BE2C (cell line): ENCODE measurements around the gene APOL1.
"Not testable (repeated sequence)": the region's sequence is repeated elsewhere in the genome, so short reads cannot be mapped to it uniquely, and the experiment has no call there.

ENCODE experiments used
- DNase-seq: peaks from one replicate; pipeline ENCODE4 v3.0.0-alpha.2; 2020
- H3K27me3 ChIP-seq: fragments of 250-450 bp; sonication (Bioruptor Pico); 2 replicates; pipeline ENCODE4 v1.5.1; 2020; ENCODE audit warnings: mild to moderate bottlenecking
- H3K36me3 ChIP-seq: fragments of 250-450 bp; sonication (Bioruptor Pico); 2 replicates; pipeline ENCODE4 v1.5.1; 2020; ENCODE audit warnings: mild to moderate bottlenecking
- H3K4me1 ChIP-seq: fragments of 250-450 bp; sonication (Bioruptor Pico); 2 replicates; pipeline ENCODE4 v1.5.1; 2020
- H3K4me3 ChIP-seq: 2 replicates; pipeline ENCODE4 v1.5.1; 2011; ENCODE audit warnings: low read depth, low read length
- H3K9me3 ChIP-seq: fragments of 250-450 bp; sonication (Bioruptor Pico); 2 replicates; pipeline ENCODE4 v1.5.1; 2020
- TF ChIP-seq, protein P1 (sequence below): IDR thresholded peaks from 2 replicates; pipeline ENCODE4 v1.5.1; 2012; ENCODE audit warnings: mild to moderate bottlenecking, low read depth, low read length

APOL1 gene

DNA sequence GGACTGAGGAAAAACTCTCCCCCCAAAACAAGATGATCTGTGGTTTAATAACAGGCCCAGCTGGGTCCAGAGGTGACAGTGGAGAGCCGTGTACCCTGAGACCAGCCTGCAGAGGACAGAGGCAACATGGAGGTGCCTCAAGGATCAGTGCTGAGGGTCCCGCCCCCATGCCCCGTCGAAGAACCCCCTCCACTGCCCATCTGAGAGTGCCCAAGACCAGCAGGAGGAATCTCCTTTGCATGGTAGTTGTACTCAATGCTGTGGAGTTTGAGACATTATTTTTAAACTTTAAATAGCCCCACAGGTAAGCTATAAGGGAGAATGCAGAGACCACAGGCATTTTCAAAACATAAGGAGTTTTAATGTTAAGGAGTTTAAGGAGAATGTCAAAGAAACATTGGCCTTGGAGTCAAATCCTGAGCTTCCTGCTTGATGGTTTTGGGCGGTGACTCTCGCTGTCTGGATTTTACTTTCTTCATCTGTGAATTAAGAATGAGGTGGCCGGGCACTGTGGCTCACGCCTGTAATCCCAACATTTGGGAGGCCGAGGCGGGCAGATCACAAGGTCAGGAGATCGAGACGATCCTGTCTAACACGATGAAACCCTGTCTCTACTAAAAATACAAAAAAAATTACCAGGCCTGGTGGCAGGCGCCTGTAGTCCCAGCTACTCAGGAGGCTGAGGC, 6.8 kb downstream of the APOL1 start:
- Histone ChIP-seq H3K4me1 (peaks cover 3% of the 10 kb centered on the region), H3K36me3 (no peaks in the 10 kb centered on the region)

DNA sequence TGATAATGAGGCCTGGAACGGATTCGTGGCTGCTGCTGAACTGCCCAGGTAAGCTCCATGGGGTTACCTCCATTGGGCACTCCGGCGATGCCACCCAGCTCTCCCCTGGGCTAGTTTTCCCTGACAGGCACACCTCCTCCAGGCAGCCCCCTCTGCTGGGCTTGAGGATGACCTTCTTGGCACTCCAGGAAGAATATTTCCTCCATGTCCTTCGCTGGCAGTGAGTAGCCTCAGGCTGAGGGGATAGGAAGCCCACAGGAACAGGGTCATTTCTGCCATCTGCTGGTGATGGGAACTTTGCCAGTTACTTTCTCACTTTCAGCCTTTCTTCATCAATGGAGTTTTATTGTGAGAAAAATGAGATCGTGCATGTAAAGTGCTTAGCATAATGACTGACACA, 8.7 kb downstream of the APOL1 start:
- TF ChIP-seq, protein P1, sequence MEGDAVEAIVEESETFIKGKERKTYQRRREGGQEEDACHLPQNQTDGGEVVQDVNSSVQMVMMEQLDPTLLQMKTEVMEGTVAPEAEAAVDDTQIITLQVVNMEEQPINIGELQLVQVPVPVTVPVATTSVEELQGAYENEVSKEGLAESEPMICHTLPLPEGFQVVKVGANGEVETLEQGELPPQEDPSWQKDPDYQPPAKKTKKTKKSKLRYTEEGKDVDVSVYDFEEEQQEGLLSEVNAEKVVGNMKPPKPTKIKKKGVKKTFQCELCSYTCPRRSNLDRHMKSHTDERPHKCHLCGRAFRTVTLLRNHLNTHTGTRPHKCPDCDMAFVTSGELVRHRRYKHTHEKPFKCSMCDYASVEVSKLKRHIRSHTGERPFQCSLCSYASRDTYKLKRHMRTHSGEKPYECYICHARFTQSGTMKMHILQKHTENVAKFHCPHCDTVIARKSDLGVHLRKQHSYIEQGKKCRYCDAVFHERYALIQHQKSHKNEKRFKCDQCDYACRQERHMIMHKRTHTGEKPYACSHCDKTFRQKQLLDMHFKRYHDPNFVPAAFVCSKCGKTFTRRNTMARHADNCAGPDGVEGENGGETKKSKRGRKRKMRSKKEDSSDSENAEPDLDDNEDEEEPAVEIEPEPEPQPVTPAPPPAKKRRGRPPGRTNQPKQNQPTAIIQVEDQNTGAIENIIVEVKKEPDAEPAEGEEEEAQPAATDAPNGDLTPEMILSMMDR = peak; percentile 45
- H3K27me3 ChIP-seq, H3K36me3 ChIP-seq, H3K4me3 ChIP-seq, H3K9me3 ChIP-seq, DNase-seq, H3K4me1 ChIP-seq: not testable (repeated sequence)

More for the DNA sequence above, 6.8 kb downstream of the APOL1 start:
- H3K4me3 ChIP-seq = no peak overlapping the region
- H3K27me3 ChIP-seq = no peaks in the 10 kb centered on the region
- TF ChIP-seq, protein P1 = no peak
- no peak for DNase-seq
- H3K9me3 ChIP-seq = no peaks in the 10 kb centered on the region

DNA sequence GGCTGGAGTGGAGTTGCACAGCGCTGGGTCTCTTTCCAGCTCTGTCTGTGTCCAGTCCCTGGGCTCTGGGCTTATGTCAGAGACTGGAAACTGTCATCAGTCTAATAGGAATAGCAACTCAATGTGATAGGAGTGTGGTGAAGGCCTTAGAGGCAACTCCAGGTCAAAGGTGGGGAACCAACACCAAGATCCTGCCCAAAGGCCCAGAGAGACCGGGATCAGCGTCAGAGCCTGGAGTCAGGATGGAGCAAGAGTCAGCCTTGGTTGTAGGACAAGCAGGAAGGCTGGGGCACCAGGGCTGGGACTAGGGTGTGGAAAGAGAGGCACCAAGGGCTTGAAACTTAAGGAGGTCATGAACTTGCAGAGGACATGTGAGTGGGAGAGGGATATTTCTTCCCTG, 9.4 kb downstream of the APOL1 start:
- H3K27me3 ChIP-seq, H3K4me1 ChIP-seq, DNase-seq, H3K36me3 ChIP-seq, H3K4me3 ChIP-seq, H3K9me3 ChIP-seq: not testable (repeated sequence)

DNA sequence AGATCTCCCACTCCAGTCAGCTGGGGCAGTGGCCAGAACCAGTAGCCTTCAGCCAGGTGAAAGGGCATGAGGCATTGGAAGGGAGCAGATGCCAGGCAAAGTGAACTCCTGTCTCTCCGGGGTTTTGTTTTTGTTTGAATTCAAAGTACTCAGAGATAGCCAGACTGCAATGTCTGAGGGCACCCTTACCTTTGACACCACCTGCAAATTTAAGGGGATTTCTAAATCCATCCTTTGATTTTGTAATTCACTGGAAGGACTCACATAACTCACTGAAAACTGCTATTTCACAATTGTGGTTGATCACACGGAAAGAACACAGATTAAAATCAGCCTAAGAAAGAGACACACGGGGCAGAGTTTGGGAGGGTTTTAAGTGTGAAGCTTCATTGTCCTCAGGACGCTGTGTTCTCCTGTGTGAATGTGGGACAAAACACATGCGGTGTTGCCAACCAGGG, 10.3 kb downstream of the APOL1 start:
- not testable (repeated sequence) for H3K9me3 ChIP-seq, DNase-seq, H3K4me1 ChIP-seq, H3K4me3 ChIP-seq, H3K27me3 ChIP-seq, H3K36me3 ChIP-seq

DNA sequence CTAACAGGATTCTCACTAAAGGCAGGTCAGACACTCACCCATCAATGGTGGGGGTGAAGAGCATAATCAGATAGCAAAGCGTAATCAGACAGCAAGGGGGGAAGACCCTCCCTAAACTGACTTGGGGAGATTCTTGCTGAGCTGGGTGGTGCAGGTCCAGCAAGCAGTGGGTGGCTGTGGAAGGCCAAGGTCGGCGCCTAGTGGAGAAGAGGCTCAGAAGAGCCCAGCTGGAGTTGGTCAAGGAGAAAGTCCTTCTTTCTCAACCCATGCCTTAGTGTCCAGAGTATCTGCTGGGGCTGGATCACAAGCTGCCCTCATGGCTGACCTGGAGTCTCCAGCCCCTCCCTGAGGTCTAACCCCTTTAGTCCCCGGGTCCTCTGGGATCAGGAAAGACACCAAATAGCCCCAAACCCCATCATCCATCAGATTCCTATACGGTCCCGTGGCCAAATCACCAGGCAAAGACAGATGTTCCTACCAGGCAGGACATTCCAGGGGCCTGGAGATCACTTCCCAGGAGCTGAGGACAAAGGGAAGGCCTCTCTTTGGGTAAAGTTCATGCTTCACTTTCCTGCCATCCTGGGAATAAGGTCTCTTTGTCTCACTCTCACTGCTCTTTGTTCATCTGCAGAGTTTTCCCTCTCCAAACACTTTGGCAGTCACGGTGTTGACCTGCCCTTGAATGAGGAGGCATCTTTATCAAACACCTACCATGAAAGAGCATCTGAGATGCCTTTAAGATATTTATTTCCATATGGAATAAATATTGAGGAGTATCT, 11.1 kb downstream of the APOL1 start:
- not testable (repeated sequence) for DNase-seq, H3K4me3 ChIP-seq, H3K27me3 ChIP-seq, H3K36me3 ChIP-seq, H3K9me3 ChIP-seq, H3K4me1 ChIP-seq

DNA sequence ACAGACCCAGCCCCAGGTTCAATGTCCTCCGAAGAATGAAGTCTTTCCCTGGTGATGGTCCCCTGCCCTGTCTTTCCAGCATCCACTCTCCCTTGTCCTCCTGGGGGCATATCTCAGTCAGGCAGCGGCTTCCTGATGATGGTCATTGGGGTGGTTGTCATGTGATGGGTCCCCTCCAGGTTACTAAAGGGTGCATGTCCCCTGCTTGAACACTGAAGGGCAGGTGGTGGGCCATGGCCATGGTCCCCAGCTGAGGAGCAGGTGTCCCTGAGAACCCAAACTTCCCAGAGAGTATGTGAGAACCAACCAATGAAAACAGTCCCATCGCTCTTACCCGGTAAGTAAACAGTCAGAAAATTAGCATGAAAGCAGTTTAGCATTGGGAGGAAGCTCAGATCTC, 14.1 kb downstream of the APOL1 start:
- no peak for DNase-seq
- TF ChIP-seq, protein P1 = no peak

DNA sequence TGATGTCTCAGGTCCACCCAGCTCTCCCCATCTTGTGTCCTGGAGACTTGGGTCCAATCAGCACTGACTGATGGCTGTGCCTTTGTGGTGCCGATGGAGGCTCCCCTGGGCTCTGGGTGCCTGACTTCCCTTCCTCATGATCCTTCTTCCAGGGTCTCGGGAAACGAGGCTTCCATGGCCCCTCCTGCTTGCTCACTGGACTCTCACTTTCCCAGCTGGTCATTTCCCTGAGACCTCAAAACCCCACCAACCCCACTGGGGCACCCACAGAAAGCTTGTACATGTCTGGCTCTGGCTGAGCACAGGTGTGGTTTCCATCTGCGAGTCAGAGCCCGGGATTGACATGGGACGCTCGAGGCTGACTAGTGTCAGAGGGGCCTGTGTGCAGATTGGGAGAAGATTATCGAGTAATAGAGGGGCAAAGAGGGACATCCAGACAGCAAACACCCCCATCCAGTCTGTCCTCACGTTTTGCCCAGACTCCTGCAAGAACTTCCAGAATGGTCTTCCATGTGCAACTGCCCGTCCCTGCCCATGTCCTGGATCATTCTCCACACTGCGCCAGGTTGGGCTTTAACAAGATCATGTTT, 15.1 kb downstream of the APOL1 start:
- no peaks in the 10 kb centered on the region for H3K36me3 ChIP-seq
- no peaks in the 10 kb centered on the region for H3K27me3 ChIP-seq
- H3K4me1 ChIP-seq = no peaks in the 10 kb centered on the region
- no peak for DNase-seq
- TF ChIP-seq, protein P1 = no peak
- H3K4me3 ChIP-seq = no peak overlapping the region
- no peaks in the 10 kb centered on the region for H3K9me3 ChIP-seq

More for the DNA sequence above, 14.1 kb downstream of the APOL1 start:
- Histone ChIP-seq H3K4me3 (no peak overlapping the region), H3K36me3 (no peaks in the 10 kb centered on the region), H3K9me3 (no peaks in the 10 kb centered on the region), H3K27me3 (no peaks in the 10 kb centered on the region), H3K4me1 (no peaks in the 10 kb centered on the region)

DNA sequence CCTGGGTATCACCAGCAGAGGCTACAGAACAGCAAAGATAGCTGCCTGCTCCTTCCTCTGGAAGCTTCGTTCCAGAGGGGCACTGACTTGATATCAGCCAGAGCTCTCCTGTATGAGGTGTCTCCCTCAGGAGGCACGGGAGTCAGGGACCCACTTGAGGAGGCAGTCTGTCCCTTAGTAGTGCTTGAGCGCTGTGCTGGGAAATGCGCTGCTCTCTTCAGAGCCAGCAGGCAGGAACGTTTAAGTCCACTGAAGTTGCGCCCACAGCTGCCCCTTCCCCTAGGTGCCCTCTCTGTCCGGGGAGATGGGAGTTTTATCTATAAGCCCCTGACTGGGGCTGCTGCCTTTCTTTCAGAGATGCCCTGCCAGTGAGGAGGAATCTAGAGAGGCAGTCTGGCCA, 18.3 kb downstream of the APOL1 start:
- not testable (repeated sequence) for H3K4me1 ChIP-seq, H3K4me3 ChIP-seq, DNase-seq

DNA sequence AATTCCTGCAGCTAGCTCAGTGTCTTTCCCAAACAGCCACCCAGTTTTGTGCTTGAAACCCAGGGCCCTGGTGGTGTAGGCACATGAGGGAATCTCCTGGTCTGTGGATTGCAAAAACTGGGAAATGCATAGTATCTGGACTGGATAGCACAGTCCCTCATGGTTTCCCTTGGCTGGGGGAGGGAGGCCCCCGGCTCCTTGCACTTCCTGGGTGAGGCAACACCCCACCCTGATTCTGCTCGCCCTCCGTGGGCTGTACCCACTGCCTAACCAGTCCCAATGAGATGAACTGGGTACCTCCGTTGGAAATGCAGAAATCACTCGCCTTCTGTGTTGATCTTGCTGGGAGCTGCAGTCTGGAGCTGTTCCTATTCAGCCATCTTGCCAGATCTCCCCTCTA, 19.0 kb downstream of the APOL1 start:
- H3K4me3 ChIP-seq, H3K36me3 ChIP-seq, H3K27me3 ChIP-seq, DNase-seq, H3K4me1 ChIP-seq, H3K9me3 ChIP-seq: not testable (repeated sequence)

More for the DNA sequence above, 18.3 kb downstream of the APOL1 start:
- not testable (repeated sequence) for H3K27me3 ChIP-seq, H3K9me3 ChIP-seq, H3K36me3 ChIP-seq
